Mesenchymal stem cell (in vitro differentiated cells and primary cell): ENCODE data around the gene PPP1R3D.

Source experiments
- DNase-seq: peaks from one replicate; pipeline ENCODE4 v3.0.0-alpha.2; 2013
- H2AFZ ChIP-seq: one replicate; pipeline ENCODE4 v1.6.1; 2013; ENCODE audit warnings: low read depth, mild to moderate bottlenecking, control low read depth, inconsistent platforms, low read length, moderate library complexity
- H2AK5ac ChIP-seq: 2 replicates; pipeline ENCODE4 v1.6.1; 2013; ENCODE audit warnings: low read length, moderate library complexity, mild to moderate bottlenecking, inconsistent platforms; ENCODE audit not compliant: severe bottlenecking
- H2BK120ac ChIP-seq: one replicate; pipeline ENCODE4 v1.6.1; 2013; ENCODE audit warnings: low read depth, mild to moderate bottlenecking, inconsistent platforms, low read length, moderate library complexity
- H2BK12ac ChIP-seq, 2 experiments: one replicate each; pipeline ENCODE4 v1.6.1; 2013; ENCODE audit warnings: inconsistent platforms in 2 of 2, low read length in 2 of 2, mild to moderate bottlenecking in 2 of 2, moderate library complexity in 2 of 2, control low read depth in 1 of 2
- H2BK15ac ChIP-seq: one replicate; pipeline ENCODE4 v1.6.1; 2013; ENCODE audit warnings: mild to moderate bottlenecking, low read depth, inconsistent platforms; ENCODE audit not compliant: poor library complexity, severe bottlenecking
- H2BK5ac ChIP-seq: 2 replicates; pipeline ENCODE4 v1.6.1; 2013; ENCODE audit warnings: low read depth, mild to moderate bottlenecking, low read length, control low read depth, inconsistent platforms; ENCODE audit not compliant: poor library complexity, severe bottlenecking
- H3K14ac ChIP-seq, 2 experiments: one replicate each; pipeline ENCODE4 v1.6.1; 2013; ENCODE audit warnings: inconsistent platforms in 2 of 2, low read length in 2 of 2, control low read depth in 1 of 2, mild to moderate bottlenecking in 1 of 2, moderate library complexity in 1 of 2
- H3K18ac ChIP-seq, 2 experiments: one replicate each; pipeline ENCODE4 v1.6.1; 2013; ENCODE audit warnings: inconsistent platforms in 2 of 2, low read length in 2 of 2, control low read depth in 1 of 2, low read depth in 1 of 2, mild to moderate bottlenecking in 1 of 2
- H3K23ac ChIP-seq, 2 experiments: one replicate each; pipeline ENCODE4 v1.6.1; 2013; ENCODE audit warnings: inconsistent platforms in 2 of 2, low read length in 2 of 2, mild to moderate bottlenecking in 2 of 2, moderate library complexity in 2 of 2, control low read depth in 1 of 2
- H3K27ac ChIP-seq: 2 replicates; pipeline ENCODE4 v1.5.1; 2013; ENCODE audit warnings: mild to moderate bottlenecking, moderate library complexity, low read length, control low read depth, inconsistent platforms; ENCODE audit not compliant: poor library complexity, severe bottlenecking
- H3K27me3 ChIP-seq, 2 experiments: 2 replicates each; pipeline versions ENCODE4 v1.6.1 to v1.7.0; 2013; ENCODE audit warnings: low read length in 2 of 2, mild to moderate bottlenecking in 2 of 2, moderate library complexity in 2 of 2, control low read depth in 1 of 2, inconsistent platforms in 1 of 2; ENCODE audit not compliant: control insufficient read depth in 1 of 2, insufficient read depth in 1 of 2
- H3K36me3 ChIP-seq, 2 experiments: 2 replicates each; pipeline versions ENCODE4 v1.6.1 to v1.7.0; 2013; ENCODE audit warnings: low read length in 2 of 2, control low read depth in 1 of 2, inconsistent platforms in 1 of 2, low read depth in 1 of 2, mild to moderate bottlenecking in 1 of 2; ENCODE audit not compliant: insufficient read depth in 2 of 2, control insufficient read depth in 1 of 2
- H3K4ac ChIP-seq, 2 experiments: one replicate each; pipeline ENCODE4 v1.6.1; 2013; ENCODE audit warnings: inconsistent platforms in 2 of 2, low read length in 2 of 2, mild to moderate bottlenecking in 2 of 2, moderate library complexity in 2 of 2, control low read depth in 1 of 2, low read depth in 1 of 2
- H3K4me1 ChIP-seq: 2 replicates; pipeline ENCODE4 v1.6.1; 2013; ENCODE audit warnings: low read depth, low read length, control low read depth; ENCODE audit not compliant: control insufficient read depth, insufficient read depth
- H3K4me2 ChIP-seq: 2 replicates; pipeline ENCODE4 v1.6.1; 2013; ENCODE audit warnings: low read length, mild to moderate bottlenecking, inconsistent platforms; ENCODE audit not compliant: poor library complexity, severe bottlenecking
- H3K4me3 ChIP-seq, 2 experiments: 2 replicates each; pipeline versions ENCODE4 v1.5.1 to v1.7.0; 2013; ENCODE audit warnings: low read length in 2 of 2, mild to moderate bottlenecking in 2 of 2, control low read depth in 1 of 2, low read depth in 1 of 2; ENCODE audit not compliant: insufficient read depth in 1 of 2
- H3K79me1 ChIP-seq: replicated peaks from 2 replicates; pipeline ENCODE4 v1.6.1; 2013; ENCODE audit warnings: mild to moderate bottlenecking, control low read depth, low read length, inconsistent platforms; ENCODE audit not compliant: poor library complexity, severe bottlenecking
- H3K9ac ChIP-seq: 2 replicates; pipeline ENCODE4 v1.7.0; 2013; ENCODE audit warnings: mild to moderate bottlenecking, low read length, moderate library complexity
- H3K9me3 ChIP-seq: 2 replicates; pipeline ENCODE4 v1.7.0; 2013; ENCODE audit warnings: mild to moderate bottlenecking, low read length; ENCODE audit not compliant: control insufficient read depth
- H4K8ac ChIP-seq: one replicate; pipeline ENCODE4 v1.6.1; 2013; ENCODE audit warnings: inconsistent platforms, mild to moderate bottlenecking, low read length, moderate library complexity
- H4K91ac ChIP-seq: one replicate; pipeline ENCODE4 v1.6.1; 2013; ENCODE audit warnings: mild to moderate bottlenecking, low read length, inconsistent platforms
- WGBS: methylation state at CpG from one replicate; pipeline ENCODE4 v1.1.7; 2013; ENCODE audit warnings: mixed read lengths; 5-methylcytosine and 5-hydroxymethylcytosine counted together

PPP1R3D gene

DNA sequence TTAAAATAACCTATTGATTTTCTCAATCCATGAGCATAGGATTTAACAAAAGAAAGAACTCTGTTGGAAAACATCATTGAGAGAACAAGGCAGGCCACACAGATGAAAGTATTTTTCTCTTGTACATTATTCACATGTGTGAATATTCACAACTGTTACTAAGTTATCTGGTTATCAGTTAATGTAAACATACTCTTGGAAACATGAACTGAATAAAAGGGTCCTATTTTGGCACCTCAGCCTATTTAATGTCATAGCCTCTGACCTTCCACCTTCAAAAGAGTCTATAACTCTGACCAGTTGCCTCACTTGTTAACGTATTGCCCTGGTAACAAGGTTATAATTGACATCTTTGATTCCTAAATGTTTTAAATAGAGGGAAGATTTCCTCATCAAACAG, 14.7 kb downstream of the PPP1R3D start:
- Histone ChIP-seq H3K27ac (no peak overlapping the region), H2BK120ac (no peak overlapping the region), H2BK15ac (no peak overlapping the region), H2BK5ac (no peak overlapping the region), H3K79me1 (no peaks in the 10 kb centered on the region), H3K14ac (no peak overlapping the region), H4K8ac (no peak overlapping the region), H3K4me1 (no peaks in the 10 kb centered on the region), H2AK5ac (no peak overlapping the region), H3K36me3 (no peaks in the 10 kb centered on the region), H2BK12ac (no peak overlapping the region), H3K9ac (no peak overlapping the region), H3K27me3 (no peaks in the 10 kb centered on the region), H3K18ac (no peak overlapping the region), H3K9me3 (no peaks in the 10 kb centered on the region), H3K4me3 (no peak overlapping the region), H3K23ac (no peak overlapping the region), H3K4ac (no peak overlapping the region), H4K91ac (no peak overlapping the region), H3K4me2 (no peak overlapping the region), H2AFZ (no peak overlapping the region)
- WGBS, result no CpG with 5 or more reads among the region's 1 CpG
- DNase-seq, result no peak

DNA sequence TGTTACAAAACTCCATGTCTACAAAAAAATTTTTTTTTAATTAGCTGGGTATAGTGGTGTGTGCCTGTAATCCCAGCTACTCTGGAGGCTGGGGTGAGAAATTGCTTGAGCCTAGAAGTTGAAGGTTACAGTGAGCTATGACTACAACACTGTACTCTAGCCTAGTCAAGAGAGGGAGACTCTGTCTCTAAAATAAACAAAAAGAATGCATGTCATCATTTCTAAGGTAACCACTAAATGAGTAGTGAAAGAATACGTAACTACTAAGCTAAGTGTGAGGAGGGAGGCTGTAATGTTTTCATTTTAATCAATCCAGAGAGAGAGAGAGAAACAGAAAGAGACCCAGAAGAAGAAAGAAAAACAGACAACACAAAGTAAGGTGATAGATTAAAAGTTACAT, 16.6 kb downstream of the PPP1R3D start:
- Histone ChIP-seq H3K36me3 (no peaks in the 10 kb centered on the region), H3K4me1 (no peaks in the 10 kb centered on the region), H2BK15ac (no peak overlapping the region)

DNA sequence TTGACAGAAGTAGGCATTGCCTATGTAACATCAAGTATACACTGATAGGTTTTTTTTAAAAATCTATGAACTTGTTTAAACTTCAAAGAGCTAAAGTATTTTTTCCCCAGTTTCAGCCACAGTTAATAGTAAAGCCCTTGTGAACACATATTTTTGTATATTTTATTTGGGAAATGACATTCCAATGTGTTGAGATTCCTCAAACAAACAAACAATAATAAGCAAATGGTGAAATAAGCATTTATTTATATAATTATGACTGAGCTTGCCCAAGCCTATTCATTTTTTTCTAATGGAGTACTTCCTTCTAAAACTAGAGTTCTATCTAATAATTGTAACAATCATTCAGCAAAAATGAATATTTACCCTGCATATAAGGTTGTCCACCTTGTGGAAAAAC, 19.2 kb downstream of the PPP1R3D start:
- H3K4me2 ChIP-seq, result no peak overlapping the region
- H3K14ac ChIP-seq, result no peak overlapping the region
- no peak overlapping the region for H4K91ac ChIP-seq
- no peak overlapping the region for H2BK15ac ChIP-seq
- DNase-seq, result no peak
- H3K27me3 ChIP-seq, result no peaks in the 10 kb centered on the region
- no peak overlapping the region for H3K27ac ChIP-seq
- no peak overlapping the region for H2BK120ac ChIP-seq
- H3K18ac ChIP-seq, result no peak overlapping the region
- H3K4me1 ChIP-seq, result no peaks in the 10 kb centered on the region
- no peak overlapping the region for H3K23ac ChIP-seq
- H3K9me3 ChIP-seq, result no peaks in the 10 kb centered on the region
- H2BK5ac ChIP-seq, result no peak overlapping the region
- no peak overlapping the region for H4K8ac ChIP-seq
- H3K9ac ChIP-seq, result no peak overlapping the region
- H3K4ac ChIP-seq, result no peak overlapping the region
- no peak overlapping the region for H2BK12ac ChIP-seq
- no peak overlapping the region for H2AFZ ChIP-seq
- H3K36me3 ChIP-seq, result no peaks in the 10 kb centered on the region
- no peak overlapping the region for H3K4me3 ChIP-seq
- no peaks in the 10 kb centered on the region for H3K79me1 ChIP-seq
- H2AK5ac ChIP-seq, result no peak overlapping the region

More for the DNA sequence above, 16.6 kb downstream of the PPP1R3D start:
- no peak overlapping the region for H3K4ac ChIP-seq
- no peak overlapping the region for H3K4me3 ChIP-seq
- H2BK12ac ChIP-seq, result no peak overlapping the region
- H3K79me1 ChIP-seq, result no peaks in the 10 kb centered on the region
- no peak overlapping the region for H3K4me2 ChIP-seq
- no peak for DNase-seq
- H2BK120ac ChIP-seq, result no peak overlapping the region
- no peaks in the 10 kb centered on the region for H3K27me3 ChIP-seq
- no peak overlapping the region for H4K8ac ChIP-seq
- no peak overlapping the region for H2AFZ ChIP-seq
- no peak overlapping the region for H3K27ac ChIP-seq
- no peak overlapping the region for H4K91ac ChIP-seq
- no peak overlapping the region for H3K14ac ChIP-seq
- no peak overlapping the region for H2AK5ac ChIP-seq
- H3K9me3 ChIP-seq, result no peaks in the 10 kb centered on the region
- H3K23ac ChIP-seq, result no peak overlapping the region
- H2BK5ac ChIP-seq, result no peak overlapping the region
- 82% methylated on average over 1 of the region's 1 CpG for WGBS
- no peak overlapping the region for H3K18ac ChIP-seq
- H3K9ac ChIP-seq, result no peak overlapping the region

DNA sequence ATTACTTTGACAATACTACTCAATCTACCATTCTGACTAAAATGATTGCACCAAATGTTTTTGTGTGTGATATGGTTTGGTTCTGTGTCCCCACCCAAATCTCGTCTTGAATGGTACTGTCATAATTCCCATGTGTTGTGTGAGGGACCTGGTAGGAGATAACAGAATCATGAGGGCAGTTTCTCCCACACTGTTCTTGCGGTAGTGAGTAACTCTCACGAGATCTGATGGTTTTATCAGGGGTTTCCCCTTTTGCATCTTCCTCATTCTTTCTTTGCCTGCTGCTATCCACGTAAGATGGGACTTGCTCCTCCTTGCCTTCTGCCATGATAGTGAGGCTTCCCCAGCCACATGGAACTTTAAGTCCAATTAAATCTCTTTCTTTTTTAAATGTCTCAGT, 27.5 kb downstream of the PPP1R3D start:
- H3K27me3 ChIP-seq, result no peaks in the 10 kb centered on the region
- H3K4ac ChIP-seq, result no peak overlapping the region

More for the DNA sequence above, 27.5 kb downstream of the PPP1R3D start:
- no peak overlapping the region for H4K8ac ChIP-seq
- no peak overlapping the region for H2AFZ ChIP-seq
- no peak overlapping the region for H3K27ac ChIP-seq
- H3K36me3 ChIP-seq, result no peaks in the 10 kb centered on the region
- H3K9me3 ChIP-seq, result no peaks in the 10 kb centered on the region
- no peak overlapping the region for H3K23ac ChIP-seq
- H2BK12ac ChIP-seq, result no peak overlapping the region
- H3K4me3 ChIP-seq, result no peak overlapping the region
- no peak overlapping the region for H2BK15ac ChIP-seq
- H3K4me1 ChIP-seq, result no peaks in the 10 kb centered on the region
- no peak overlapping the region for H3K14ac ChIP-seq
- no peak for DNase-seq
- H4K91ac ChIP-seq, result no peak overlapping the region
- H3K4me2 ChIP-seq, result no peak overlapping the region
- H3K79me1 ChIP-seq, result no peaks in the 10 kb centered on the region
- 60% methylated on average over 4 of the region's 4 CpGs for WGBS
- no peak overlapping the region for H3K18ac ChIP-seq
- H2BK5ac ChIP-seq, result no peak overlapping the region
- H2BK120ac ChIP-seq, result no peak overlapping the region
- no peak overlapping the region for H2AK5ac ChIP-seq
- no peak overlapping the region for H3K9ac ChIP-seq
